CD14-positive monocyte (primary cell): ENCODE measurements around the gene GRIK3. TPM values are rescaled to one million over a fixed set of nuclear protein-coding genes. Genes with fewer than 3 reads are reported as not detected.

Source experiments
- DNase-seq, 3 donors: peaks; one replicate each; pipeline ENCODE4 v3.0.0-alpha.2; 2011 to 2022
- H2AFZ ChIP-seq: 2 replicates; pipeline ENCODE4 v1.6.0; 2012; ENCODE audit warnings: mild to moderate bottlenecking, low read depth, low read length, inconsistent platforms; ENCODE audit not compliant: insufficient read depth, poor library complexity, severe bottlenecking
- H3K27ac ChIP-seq, 2 donors: 1 replicate in 1 of 2; 2 replicates in 1 of 2; pipeline ENCODE4 v1.5.1; 2012 to 2013; ENCODE audit warnings: low read length in 2 of 2, control low read depth in 1 of 2, inconsistent platforms in 1 of 2, low read depth in 1 of 2, mild to moderate bottlenecking in 1 of 2
- H3K27me3 ChIP-seq, 2 donors: one replicate each; pipeline versions ENCODE4 v1.6.0 to v1.6.1; 2011 to 2013; ENCODE audit warnings: low read length in 2 of 2; ENCODE audit not compliant: control insufficient read depth in 2 of 2, insufficient read depth in 2 of 2
- H3K36me3 ChIP-seq, 2 donors: replicated peaks in 1 of 2; 1 replicate in 1 of 2; 2 replicates in 1 of 2; pipeline versions ENCODE4 v1.5.1 to v1.6.1; 2012 to 2013; ENCODE audit warnings: low read length in 2 of 2, control low read depth in 1 of 2, inconsistent platforms in 1 of 2, mild to moderate bottlenecking in 1 of 2; ENCODE audit not compliant: insufficient read depth in 2 of 2, control insufficient read depth in 1 of 2
- H3K4me1 ChIP-seq, 2 donors: 1 replicate in 1 of 2; 2 replicates in 1 of 2; pipeline versions ENCODE4 v1.5.1 to v1.6.1; 2012 to 2013; ENCODE audit warnings: low read length in 2 of 2, control low read depth in 1 of 2, inconsistent platforms in 1 of 2, mild to moderate bottlenecking in 1 of 2, moderate library complexity in 1 of 2; ENCODE audit not compliant: insufficient read depth in 2 of 2, control insufficient read depth in 1 of 2
- H3K4me2 ChIP-seq: replicated peaks from 2 replicates; pipeline ENCODE3; 2012; ENCODE audit warnings: low read length, moderate library complexity, mild to moderate bottlenecking; ENCODE audit not compliant: poor library complexity, severe bottlenecking; ENCODE audit errors: extremely low read depth
- H3K4me3 ChIP-seq, 3 experiments: fragments of 200-600 bp in 1 of 3; sonication (generic) in 1 of 3; replicated peaks in 1 of 3; 1 replicate in 2 of 3; 2 replicates in 1 of 3; pipeline ENCODE4 v1.5.1; 2011 to 2013; ENCODE audit warnings: low read length in 3 of 3, mild to moderate bottlenecking in 3 of 3, control low read depth in 2 of 3, low read depth in 2 of 3, inconsistent platforms in 1 of 3, moderate library complexity in 1 of 3
- H3K79me2 ChIP-seq: 2 replicates; pipeline ENCODE4 v1.6.0; 2012; ENCODE audit warnings: mild to moderate bottlenecking, control low read depth, inconsistent platforms, low read length, moderate library complexity; ENCODE audit not compliant: insufficient read depth
- H3K9ac ChIP-seq: 2 replicates; pipeline ENCODE4 v1.6.0; 2017; ENCODE audit warnings: low read length, mild to moderate bottlenecking; ENCODE audit not compliant: insufficient read depth, poor library complexity, severe bottlenecking
- H3K9me3 ChIP-seq, 2 donors: replicated peaks in 1 of 2; 1 replicate in 1 of 2; 2 replicates in 1 of 2; pipeline versions ENCODE4 v1.5.1 to v1.6.1; 2012 to 2013; ENCODE audit warnings: low read length in 2 of 2, control low read depth in 1 of 2; ENCODE audit not compliant: control insufficient read depth in 1 of 2, insufficient read depth in 1 of 2
- H4K20me1 ChIP-seq: 2 replicates; pipeline ENCODE4 v1.6.0; 2012; ENCODE audit warnings: mild to moderate bottlenecking, low read length, control low read depth, moderate library complexity; ENCODE audit not compliant: insufficient read depth
- H3K27ac Mint-ChIP-seq, 7 donors: one replicate each; pipeline ENCODE4 v1.8.0; 2020; ENCODE audit warnings: mild to moderate bottlenecking in 7 of 7, mixed read lengths in 7 of 7, moderate library complexity in 6 of 7, inconsistent platforms in 2 of 7
- H3K27me3 Mint-ChIP-seq, 3 donors: one replicate each; pipeline ENCODE4 v1.8.0; 2021 to 2022; ENCODE audit warnings: low read depth in 3 of 3, mild to moderate bottlenecking in 3 of 3, mixed read lengths in 3 of 3, moderate library complexity in 3 of 3, inconsistent platforms in 1 of 3
- H3K36me3 Mint-ChIP-seq, 2 donors: one replicate each; pipeline ENCODE4 v1.8.0; 2020; ENCODE audit warnings: mixed read lengths in 2 of 2, inconsistent platforms in 1 of 2, mild to moderate bottlenecking in 1 of 2
- H3K4me1 Mint-ChIP-seq: one replicate; pipeline ENCODE4 v1.8.0; 2020; ENCODE audit warnings: mild to moderate bottlenecking, mixed read lengths
- H3K4me3 Mint-ChIP-seq, 2 donors: one replicate each; pipeline ENCODE4 v1.8.0; 2020; ENCODE audit warnings: mild to moderate bottlenecking in 2 of 2, mixed read lengths in 2 of 2, moderate library complexity in 1 of 2
- H3K9me3 Mint-ChIP-seq, 7 donors: one replicate each; pipeline ENCODE4 v1.8.0; 2020 to 2022; ENCODE audit warnings: mixed read lengths in 7 of 7, mild to moderate bottlenecking in 6 of 7, moderate library complexity in 6 of 7, inconsistent platforms in 2 of 7
- WGBS: methylation state at CpG from one replicate; pipeline ENCODE4 v1.1.5; 2013; ENCODE audit warnings: missing lambda C conversion rate; ENCODE audit not compliant: insufficient coverage; 5-methylcytosine and 5-hydroxymethylcytosine counted together
- intact Hi-C, 2 donors: fragments of 100-400 bp; cut with micrococcal nuclease; formaldehyde crosslinking; loops; one replicate each; pipeline versions ENCODE4 v1.15.0 to v1.15.1; 2023
- polyA plus RNA-seq, 3 donors: library from polyadenylated mRNA; depleted of rRNA in 1 of 3; unstranded in 2 of 3; stranded (reverse) in 1 of 3; fragments of 300-500 nt in 2 of 3; fragments of >200 nt in 1 of 3; fragmentation: Illumina TruSeq in 2 of 3; gene quantifications; 1 replicate in 2 of 3; 2 replicates in 1 of 3; pipeline ENCODE4 v1.2.3, GENCODE V29; 2012 to 2021
- TF ChIP-seq, protein P1 (sequence below): fragments of 200-600 bp; IDR thresholded peaks from one replicate; pipeline ENCODE4 v1.8.0; 2022; ENCODE audit warnings: antibody characterized with exemption, mild to moderate bottlenecking

Gene GRIK3
- polyA plus RNA-seq, 3 donors: not detected

DNA sequence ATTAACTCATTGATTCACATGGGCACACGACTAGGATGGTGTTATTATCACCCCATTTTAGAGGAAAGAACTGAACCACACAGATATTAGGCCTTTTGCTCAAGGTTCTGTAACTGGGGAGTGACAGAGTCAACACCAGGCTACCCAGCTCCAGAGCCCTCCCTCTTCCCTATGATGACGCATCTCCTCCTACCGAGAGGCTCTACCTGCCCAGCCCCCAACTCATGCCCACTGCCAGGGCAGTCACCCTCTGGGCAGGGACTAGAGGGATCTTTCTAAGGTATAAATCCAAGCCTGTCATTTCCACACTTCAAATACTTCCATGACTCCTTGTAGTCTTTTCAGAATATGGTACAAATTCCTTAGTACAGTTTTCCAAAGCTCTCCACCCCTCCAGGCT is 171.3 kb downstream of the GRIK3 start:
- no peaks in the 10 kb centered on the region for H3K36me3 ChIP-seq
- Mint-ChIP-seq H3K27me3 (peaks cover 8 to 12% (median 10%) of the 10 kb centered on the region in 3 donors), H3K4me1 (no peaks in the 10 kb centered on the region), H3K36me3 (no peaks in the 10 kb centered on the region), H3K27ac (no peak overlapping the region), H3K4me3 (no peak overlapping the region), H3K9me3 (no peaks in the 10 kb centered on the region)
- no CpG with 5 or more reads among the region's 3 CpGs for WGBS
- H3K9me3 ChIP-seq: no peaks in the 10 kb centered on the region
- intact Hi-C loops: no loop called here
- H3K4me2 ChIP-seq: no peak overlapping the region
- no peaks in the 10 kb centered on the region for H3K4me1 ChIP-seq
- H3K27ac ChIP-seq: no peak overlapping the region
- H3K4me3 ChIP-seq: no peak overlapping the region
- no peaks in the 10 kb centered on the region for H3K79me2 ChIP-seq
- no peak overlapping the region for H2AFZ ChIP-seq
- no peak for DNase-seq
- H3K9ac ChIP-seq: no peak overlapping the region
- TF ChIP-seq, protein P1, sequence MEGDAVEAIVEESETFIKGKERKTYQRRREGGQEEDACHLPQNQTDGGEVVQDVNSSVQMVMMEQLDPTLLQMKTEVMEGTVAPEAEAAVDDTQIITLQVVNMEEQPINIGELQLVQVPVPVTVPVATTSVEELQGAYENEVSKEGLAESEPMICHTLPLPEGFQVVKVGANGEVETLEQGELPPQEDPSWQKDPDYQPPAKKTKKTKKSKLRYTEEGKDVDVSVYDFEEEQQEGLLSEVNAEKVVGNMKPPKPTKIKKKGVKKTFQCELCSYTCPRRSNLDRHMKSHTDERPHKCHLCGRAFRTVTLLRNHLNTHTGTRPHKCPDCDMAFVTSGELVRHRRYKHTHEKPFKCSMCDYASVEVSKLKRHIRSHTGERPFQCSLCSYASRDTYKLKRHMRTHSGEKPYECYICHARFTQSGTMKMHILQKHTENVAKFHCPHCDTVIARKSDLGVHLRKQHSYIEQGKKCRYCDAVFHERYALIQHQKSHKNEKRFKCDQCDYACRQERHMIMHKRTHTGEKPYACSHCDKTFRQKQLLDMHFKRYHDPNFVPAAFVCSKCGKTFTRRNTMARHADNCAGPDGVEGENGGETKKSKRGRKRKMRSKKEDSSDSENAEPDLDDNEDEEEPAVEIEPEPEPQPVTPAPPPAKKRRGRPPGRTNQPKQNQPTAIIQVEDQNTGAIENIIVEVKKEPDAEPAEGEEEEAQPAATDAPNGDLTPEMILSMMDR: no peak
- H3K27me3 ChIP-seq: no peaks in the 10 kb centered on the region
- no peaks in the 10 kb centered on the region for H4K20me1 ChIP-seq

DNA sequence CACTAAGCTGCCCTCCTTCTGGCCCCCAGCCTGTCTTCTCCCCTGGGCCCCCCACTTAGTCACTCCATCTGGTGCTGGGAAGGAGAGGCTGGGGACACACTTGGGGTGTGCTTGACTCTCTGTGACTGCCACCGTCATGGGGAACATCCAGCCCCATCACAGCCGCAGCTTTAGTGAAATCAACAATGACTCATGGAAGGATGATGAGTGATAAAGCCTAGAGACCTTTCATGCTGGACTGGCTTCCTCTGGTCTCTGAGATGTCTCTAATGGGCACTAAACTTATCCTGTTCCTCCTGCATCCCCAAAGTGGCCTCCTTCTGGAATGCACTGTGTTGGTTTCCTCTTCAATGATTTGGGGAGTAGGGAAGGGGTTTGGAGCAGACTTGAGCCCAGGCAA is 172.9 kb downstream of the GRIK3 start:
- Histone ChIP-seq H3K9me3 (no peaks in the 10 kb centered on the region), H3K79me2 (no peaks in the 10 kb centered on the region), H4K20me1 (no peaks in the 10 kb centered on the region), H3K4me2 (no peak overlapping the region), H3K4me1 (no peaks in the 10 kb centered on the region), H2AFZ (no peak overlapping the region), H3K9ac (no peak overlapping the region), H3K36me3 (no peaks in the 10 kb centered on the region), H3K27ac (no peak overlapping the region), H3K27me3 (no peaks in the 10 kb centered on the region), H3K4me3 (no peak overlapping the region)
- H3K4me1 Mint-ChIP-seq: no peaks in the 10 kb centered on the region
- H3K4me3 Mint-ChIP-seq: no peak overlapping the region
- DNase-seq: no peak
- no peak overlapping the region for H3K27ac Mint-ChIP-seq
- H3K36me3 Mint-ChIP-seq: no peaks in the 10 kb centered on the region
- WGBS: 86% methylated on average over 1 of the region's 2 CpGs
- TF ChIP-seq, protein P1: no peak
- H3K9me3 Mint-ChIP-seq: no peaks in the 10 kb centered on the region
- peaks cover 8 to 15% (median 12%) of the 10 kb centered on the region in 3 donors for H3K27me3 Mint-ChIP-seq
- intact Hi-C loops: no loop called here
